ENCODE measurements around the gene COX5A.

DNA sequence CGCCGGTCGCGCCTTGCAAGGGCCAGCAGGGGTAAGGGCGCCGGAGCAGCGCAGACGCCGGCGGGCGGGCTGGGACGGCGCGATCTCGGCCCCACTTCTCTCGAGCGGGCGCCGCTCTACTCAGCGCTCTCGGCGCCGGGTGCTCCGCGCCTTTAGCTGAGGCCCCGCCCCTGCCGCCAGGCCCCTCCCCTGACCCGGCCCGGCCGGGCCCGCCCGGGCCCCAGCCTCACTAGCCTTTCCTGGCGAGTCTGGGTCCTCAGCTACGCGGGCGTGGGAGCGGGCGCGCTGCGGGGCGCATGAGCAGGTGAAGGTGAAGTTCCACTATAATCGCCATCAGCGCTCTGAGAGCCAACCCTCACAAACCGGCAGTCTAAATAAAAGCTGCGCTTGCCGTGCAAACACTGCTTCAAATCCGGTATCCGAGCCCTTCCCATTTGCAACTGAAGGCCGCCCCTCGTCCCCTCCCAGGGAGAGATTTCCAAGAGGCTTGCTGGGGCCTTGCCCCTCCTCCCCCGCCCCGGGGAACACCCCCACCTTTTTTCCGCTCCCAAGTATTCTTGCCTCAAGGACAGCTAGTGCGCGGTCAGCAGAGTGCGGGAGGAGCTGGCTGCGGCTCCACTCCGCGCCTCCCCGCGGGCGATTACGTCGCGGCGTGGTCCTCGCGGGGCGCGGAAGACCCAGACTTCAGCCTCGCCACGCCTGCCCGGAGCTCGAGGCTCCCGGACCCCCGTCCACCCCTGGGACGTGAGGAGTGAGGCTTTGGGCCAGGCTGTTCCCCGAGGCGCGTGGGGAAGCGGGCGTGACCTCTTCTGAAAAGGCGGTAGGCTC lies 19.0 kb upstream of the COX5A start, which contains the start of gene RPP25:
- TF ChIP-seq, protein P1, sequence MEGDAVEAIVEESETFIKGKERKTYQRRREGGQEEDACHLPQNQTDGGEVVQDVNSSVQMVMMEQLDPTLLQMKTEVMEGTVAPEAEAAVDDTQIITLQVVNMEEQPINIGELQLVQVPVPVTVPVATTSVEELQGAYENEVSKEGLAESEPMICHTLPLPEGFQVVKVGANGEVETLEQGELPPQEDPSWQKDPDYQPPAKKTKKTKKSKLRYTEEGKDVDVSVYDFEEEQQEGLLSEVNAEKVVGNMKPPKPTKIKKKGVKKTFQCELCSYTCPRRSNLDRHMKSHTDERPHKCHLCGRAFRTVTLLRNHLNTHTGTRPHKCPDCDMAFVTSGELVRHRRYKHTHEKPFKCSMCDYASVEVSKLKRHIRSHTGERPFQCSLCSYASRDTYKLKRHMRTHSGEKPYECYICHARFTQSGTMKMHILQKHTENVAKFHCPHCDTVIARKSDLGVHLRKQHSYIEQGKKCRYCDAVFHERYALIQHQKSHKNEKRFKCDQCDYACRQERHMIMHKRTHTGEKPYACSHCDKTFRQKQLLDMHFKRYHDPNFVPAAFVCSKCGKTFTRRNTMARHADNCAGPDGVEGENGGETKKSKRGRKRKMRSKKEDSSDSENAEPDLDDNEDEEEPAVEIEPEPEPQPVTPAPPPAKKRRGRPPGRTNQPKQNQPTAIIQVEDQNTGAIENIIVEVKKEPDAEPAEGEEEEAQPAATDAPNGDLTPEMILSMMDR (IDR thresholded peaks at IDR 0.05): no peak
- peak; percentile 46 to 83 for TF ChIP-seq POLR2A (IDR thresholded peaks at IDR 0.05)
